ENCODE data around the gene MIPOL1. TPM values are rescaled to one million over a fixed set of nuclear protein-coding genes. Genes with fewer than 3 reads are reported as not detected.

The MIPOL1 gene
- polyA plus RNA-seq, 1 donor = 4.9 TPM

DNA sequence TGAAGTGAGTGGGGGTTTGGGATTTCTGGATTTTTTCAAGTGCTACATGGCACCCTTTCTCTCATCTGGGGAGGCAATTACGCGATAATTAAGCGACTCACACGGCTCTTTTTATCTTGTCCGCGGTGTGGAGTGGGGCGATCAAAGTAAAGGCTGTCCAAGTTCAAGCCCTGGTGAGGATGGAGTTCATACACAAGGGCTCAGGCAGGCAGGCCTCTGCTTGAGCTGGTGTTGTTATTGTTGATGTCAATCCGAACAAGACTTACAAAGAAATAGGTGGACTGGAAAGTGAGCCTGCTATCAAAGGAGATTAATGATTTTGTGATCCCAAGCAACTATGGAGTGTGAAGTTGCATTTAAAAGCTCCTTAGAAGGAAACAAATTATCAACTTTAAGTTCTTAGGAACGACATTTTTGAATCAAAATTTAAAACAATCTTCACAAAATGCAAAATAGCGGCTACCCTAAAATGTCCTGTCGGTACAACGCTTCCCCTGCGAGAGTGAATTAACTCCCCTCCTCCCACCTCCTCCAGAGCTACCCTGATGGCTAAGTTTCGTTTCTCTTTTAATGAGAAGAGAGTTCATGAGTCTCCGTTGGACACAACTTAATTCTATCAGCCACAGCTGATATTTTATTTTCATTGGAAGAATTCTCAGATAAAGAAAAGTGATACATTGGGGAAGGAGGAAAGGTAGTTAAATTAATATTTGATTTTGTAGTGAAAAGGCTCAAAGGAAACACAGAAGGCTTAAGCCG lies 391.4 kb downstream of the MIPOL1 start:
- no peak for DNase-seq

DNA sequence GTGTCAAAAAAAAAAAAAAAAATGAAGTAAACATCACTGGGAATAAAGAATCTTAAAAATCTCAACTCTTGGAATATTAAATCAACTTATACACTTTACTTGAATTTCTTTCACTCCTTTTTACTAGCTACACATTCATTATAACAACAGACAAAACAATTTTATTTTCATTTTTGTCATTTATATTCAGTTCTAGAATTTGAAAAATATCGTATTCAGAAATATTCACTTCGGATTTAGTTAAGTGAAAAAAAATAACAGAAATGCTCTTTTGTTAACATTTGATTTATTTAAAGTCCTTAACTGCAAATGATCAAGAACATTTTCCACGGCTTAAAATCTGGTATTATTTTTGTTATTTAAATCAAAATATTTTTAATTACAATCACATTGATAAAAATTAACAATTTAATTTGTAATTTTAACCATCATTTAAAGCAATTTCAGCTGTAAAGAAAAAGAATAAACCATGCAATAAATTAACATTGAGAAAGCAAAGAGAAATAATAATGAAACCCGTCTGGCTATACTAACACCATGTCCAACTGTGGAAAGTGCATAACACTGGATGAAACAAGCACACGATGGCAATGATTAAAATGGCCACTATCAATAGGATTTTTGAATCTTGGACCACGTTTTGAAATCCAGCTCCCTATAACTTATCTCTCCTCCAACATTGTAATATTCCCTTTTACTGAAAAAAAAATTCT lies 392.1 kb downstream of the MIPOL1 start:
- DNase-seq = no peak

DNA sequence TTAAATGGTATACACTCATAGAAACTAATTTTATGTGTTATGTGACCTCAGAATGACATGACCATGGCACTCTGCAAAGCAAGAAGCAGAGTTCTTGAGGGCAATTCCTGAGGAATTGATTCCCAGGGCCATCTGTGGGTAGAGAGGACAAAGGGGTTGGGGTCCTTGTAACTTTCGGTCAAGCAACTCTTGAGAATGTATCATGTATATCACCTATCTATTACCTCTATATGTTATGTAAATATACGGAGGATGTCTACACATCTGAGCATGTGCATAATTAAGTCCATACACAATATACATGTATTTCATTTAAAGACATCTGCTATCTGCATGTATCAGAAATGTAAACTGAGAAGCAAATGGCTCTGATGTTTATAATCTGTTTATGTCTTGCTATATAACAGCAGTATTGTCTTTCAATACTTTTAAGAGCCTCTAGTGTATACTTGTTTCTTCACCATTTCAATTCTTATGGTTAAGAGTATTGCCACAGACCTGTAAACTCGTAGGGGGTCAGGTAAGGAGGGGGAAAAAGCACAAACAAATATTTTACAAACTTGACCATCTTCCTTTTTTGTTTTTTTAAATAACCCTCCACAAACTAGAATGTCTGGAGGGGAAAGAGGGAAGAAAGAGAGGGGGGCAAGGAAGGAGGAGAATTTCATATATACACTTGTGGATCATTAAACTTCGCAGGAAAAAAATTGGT lies 392.8 kb downstream of the MIPOL1 start:
- no peak for DNase-seq

DNA sequence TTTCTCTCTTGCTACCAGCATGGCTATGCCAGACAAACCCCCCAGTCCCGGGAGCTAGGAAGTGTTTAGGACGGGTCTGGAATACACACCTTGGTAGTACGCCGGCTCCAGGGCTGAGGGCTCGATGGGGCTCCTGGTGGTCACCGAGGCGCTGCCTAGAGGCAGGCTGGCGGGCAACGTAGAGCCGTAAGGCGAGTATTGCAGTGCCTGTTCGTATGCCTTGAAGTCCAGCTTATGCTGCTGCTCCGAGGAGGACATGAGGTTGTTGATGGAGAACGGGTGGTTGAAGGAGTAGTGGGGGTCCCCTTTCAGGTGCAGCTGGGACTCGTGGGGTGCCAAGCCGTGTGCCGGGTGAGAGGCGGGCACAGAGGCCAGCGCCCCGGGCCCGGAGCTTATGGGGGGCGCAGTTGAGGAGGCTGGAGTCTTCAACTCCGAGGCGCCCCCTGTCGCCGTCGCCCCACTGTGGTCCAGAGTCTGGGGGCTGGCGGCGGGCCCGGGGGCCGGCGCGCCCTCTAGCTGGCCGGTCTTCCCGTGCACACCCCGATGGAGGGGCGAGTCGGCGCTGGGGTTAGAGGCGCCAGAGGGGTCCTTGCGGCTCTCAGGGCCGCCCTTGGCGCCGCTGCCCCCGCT lies 393.7 kb downstream of the MIPOL1 start:
- no peak for DNase-seq

DNA sequence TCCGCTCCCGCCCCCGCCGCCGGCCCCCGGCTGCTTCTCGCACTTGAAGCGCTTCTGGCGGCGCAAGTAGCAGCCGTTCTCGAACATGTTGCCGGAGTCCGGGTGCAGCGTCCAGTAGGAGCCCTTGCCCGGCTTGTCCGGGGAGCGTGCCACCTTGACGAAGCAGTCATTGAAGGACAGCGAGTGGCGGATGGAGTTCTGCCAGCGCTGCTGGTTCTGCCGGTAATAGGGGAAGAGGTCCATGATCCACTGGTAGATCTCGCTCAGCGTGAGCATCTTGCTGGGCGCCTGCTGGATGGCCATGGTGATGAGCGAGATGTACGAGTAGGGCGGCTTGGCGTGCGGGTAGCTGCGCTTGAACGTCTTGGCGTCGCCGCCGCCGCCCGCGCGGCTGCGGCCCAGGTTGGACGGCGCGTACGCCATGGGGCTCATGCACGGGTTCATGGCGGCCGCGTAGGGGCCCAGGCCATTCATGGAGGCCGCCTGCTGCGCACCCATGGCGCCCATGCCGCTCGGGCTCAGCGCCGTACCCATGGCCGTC lies 394.3 kb downstream of the MIPOL1 start:
- DNase-seq = no peak

DNA sequence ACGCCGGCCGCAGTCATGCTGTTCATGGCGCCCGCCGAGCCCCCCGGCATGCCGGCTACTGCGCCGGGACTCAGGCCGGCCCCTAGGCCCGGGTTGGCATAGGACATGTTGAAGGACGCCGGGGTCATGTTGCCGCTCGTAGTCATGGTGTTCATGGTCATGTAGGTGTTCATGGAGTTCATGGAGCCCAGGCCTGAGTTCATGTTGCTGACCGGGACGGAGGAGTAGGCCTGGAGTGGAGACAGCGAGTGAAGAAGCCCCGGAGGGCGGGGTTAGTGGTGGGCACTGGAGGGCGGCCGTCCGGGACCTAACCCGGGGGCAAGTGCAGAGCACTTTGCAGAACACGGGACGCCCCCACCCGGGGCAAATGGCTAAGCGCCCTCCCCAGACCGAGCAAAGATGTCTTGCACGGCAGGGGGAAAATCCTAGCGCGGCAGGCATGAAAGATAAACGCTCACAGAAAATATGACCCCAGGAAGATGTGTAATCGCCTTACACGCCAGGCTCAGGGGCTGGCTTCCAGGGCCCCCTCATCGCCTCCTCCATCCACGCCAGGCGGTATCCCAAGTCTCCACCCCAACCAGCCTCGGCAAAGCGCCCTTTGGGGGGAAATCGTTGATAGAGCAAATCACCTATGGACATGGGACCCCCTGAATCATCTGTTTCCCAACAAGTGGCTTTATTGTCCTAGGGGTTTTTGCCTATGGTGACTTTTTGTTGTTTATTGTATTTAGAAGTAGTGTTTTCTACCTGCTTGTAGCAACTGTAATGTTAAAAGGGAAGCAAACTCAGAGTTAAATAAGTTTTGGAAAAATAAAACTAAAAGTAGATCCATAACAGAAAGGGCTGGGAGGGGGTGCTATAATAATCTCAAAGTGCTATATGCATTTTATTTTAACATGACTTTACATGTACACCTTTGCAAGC lies 395.0 kb downstream of the MIPOL1 start:
- DNase-seq = no peak

DNA sequence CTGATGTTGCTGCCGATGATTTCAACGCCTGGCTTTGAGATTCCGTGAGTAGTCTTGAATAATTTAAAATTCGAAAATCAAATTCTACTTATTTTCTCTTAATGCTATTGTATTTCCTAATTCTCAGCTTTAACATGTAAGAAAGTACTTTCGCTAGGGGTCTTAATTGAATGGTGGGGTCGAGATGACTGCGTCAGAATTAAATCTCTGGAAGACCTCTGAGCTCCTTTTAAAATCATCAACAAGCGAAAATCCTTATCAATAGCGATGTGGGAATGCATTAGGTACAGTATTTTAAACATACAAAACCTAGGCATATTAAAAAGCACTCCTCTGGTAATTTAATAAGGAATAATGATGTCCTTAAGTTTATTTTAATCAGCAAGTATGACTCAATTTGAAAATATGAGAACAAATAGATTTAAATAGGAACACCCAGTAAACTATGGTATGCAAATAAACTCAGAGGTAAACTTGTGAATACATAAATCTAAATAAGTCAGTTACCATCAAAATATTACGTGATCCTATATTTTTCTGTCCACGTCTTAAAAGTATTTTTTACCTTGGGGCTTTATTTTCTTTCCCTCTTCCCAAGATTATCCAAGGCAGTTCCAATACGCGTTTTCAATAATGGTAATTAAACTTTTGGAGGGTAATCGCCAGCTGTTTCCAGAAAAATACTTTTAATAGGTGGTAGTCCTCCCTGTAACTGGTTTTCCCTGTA lies 395.9 kb downstream of the MIPOL1 start:
- DNase-seq = no peak

DNA sequence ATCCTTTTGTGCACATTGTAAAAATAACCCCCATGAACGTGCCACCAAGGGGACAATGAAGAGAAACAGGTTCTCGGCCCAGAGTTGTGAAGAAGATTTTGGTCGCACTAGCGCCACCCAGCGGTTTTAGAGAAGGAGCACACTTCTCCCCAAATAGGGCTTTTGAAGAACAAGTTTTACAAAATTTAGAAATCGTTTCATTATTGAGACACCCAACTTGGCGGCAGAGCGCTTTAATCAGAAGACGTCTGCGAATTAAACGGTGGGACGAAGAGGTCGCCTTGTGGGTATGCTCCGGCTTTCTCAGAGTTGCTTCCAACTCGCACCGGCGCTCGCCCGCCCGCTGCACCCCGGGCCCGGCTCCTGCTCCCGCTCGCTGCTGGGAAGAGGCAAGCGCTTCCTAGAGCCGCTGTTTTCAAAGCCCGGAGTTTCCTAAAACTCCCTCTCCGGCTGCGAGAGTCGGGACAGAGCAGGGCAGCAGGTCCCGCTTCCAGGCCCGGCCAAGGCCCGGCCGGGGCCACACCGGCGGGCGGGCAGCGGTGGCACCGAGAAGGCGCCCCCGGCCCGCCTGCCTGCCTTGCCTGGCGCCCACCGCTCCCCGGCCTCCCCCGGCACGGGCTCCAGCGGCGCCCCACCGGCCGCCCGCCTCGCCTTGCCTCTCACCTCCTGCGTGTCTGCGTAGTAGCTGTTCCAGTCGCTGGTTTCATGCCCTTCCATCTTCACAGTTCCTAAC lies 396.7 kb downstream of the MIPOL1 start:
- DNase-seq = peak; percentile 69

DNA sequence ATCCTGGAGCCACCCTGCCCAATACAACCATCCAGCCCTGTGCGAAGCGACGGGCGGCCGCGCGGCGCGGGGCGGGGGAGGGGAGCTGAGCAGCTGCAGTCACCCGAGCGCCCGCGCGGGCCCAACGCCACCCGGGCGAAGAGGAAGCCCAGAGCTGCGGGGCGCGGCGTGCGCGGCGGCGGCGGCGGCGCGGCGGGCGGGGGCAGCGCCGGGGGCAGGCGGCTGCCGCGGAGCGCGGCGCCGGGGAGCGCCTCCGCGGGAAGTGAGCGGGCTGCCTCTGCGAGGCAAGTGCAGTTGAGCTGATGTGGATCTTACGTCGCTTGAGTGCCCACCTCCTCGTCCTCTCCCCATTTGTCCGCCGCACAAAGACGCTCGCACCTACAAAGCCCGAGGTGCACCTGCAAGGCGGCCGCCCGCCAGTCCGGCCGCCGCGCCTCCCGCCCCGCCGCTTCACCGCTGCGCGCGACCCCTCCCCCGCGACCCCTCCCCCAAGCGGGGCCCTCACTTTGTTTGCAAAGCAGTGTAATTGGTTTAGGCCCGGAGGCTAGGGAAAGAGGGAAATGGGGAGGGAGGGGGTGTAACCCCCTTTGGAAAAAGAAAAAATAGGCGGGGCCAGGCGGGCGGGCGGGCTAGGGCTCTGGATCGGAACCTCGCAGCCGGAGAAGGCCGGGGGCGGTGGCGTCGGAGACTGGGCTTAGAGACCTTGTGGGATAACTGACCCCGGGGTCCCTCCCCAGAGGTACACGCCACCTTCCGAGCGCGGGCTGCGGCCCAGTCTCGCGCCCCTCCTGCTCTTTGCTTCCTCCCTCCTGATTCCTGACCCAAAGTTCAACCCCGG lies 397.5 kb downstream of the MIPOL1 start, which contains the start of the genes FOXA1 and TTC6:
TSS of gene FOXA1 (minus strand) at position 279 of the 838 bp plus-strand sequence. CDS start at position 2, 277 bp downstream.
TSS of gene TTC6 (plus strand) at position 659 of the 838 bp plus-strand sequence. CDS start 26,436 bp downstream, outside the sequence.
- no peak for DNase-seq

DNA sequence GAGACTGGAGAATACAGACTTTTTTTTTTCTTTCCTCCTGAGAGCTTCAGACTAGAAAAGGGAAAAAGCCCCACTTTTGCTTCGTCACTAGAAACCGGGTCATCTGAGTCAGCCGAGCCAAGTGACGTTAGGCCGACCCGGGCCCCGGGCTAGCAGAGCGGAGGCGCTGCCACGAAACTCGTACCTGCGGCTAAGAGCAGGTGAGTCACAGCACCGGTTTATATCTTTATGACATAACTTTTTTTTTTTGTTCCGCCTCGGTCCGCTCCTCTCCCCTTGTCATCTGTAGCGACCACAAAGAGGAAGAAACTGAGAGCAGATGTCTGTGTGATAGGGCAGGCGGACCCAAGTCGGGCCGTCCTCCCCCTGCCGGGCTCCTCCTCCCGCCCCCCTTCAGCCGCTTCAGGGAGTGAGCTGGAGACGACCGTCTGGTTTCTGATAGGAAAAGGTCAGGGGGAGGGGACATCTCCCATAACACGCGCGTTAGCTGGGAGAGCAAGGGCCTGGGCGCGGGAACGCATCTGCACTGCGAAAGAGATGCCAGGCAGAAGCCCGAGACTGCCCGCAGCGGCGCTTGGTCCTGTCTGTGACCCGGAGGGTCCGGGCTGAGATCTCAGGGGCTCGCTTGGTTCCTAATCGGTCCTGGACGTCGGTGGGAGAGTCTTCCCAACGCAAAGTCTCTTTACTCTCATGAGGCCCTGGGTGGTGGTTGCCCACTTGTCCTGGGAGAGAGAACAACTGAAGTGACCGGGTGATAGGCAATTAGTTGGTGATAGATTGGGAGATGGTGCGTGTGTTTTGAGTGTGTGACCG lies 398.3 kb downstream of the MIPOL1 start:
- no peak for DNase-seq

DNA sequence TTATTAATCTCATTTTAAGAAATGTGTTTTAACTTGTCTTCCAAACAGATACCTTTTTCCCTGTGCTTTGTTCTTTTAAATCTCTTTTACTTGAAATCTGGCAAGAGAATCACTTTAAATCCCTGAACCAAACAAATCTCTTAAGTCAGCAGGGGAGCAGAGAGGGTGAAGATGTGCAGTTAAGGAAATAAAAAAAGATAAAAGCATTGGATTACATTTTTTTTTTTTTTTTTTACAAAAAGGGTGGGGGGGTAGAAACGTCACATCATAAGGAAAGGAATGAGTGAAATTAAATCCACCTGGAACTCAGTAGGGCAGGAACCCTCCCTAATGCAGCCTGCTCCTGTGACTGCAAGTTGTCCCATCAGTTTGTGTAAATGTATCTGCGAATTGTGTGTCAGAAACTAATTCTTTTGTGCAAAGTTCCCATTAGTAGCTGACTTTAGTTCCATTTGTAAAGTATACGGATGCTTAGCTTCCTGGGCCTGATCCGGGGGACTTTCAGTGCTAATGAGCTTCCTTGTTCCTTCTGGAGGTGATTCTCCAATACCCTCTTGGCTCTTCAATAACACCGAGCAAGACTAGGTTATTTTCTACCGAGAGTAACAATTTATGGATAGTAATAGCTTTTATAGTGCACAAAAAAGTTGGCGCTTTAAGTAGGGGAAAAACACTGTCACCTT lies 399.2 kb downstream of the MIPOL1 start:
- DNase-seq = no peak

DNA sequence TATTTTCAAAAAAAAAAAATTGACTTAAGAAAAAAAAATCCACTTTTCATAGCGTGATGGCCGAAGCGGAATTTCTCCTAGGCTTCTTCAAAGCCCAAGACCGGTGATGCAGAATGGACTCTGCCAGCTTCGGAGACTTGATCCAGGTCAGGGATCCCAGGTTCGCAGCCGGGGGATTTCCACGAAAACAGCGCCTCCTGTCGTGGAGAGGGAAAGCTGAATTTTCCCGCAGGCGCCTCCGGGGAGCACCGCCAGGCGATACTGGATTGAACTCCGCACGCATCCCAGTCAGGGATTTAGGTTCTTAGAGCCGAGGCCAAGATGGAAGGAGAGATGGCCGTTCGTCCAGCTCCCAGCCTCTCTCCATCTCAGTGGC lies 399.8 kb downstream of the MIPOL1 start:
- no peak for DNase-seq

DNA sequence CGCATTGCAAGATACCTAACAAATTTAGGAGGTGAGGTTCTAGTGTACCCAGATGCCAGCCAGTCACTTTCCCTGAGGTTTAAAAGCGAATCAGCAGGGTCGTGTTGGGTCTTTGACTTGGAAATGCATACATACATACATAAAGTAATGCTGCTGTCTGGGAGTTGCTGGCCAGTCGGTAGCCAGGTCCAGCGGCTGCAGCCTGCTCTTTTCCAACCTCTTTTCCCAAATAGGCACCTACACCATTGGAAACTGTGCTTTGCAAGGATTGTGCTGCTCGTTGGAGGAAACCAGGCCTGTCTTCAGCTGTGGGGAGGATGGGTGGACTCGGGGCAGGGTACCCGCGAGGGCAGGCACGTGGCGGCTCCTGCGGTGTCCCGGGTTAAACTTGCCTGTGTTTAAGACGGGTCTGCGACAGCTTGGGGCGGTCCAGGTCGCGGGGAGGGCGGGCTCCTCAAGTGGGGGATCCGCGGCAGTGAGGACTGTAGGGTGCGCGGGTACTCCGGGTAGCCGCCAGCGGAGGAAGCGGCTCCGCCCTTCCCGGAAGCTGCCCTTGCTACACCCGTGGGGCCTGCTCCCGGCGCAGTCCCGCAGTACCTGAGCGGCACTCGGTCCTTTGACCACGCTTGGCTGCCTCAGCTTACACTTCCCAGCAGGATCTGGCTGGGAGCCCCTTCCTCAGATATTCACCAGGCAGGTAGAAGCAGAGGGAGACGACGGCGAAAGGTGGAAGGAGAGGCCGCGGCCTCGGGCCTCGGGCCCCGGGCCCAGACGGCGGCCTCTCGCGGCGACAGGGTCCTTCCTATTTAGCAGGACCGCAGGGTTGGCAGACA lies 400.4 kb downstream of the MIPOL1 start:
- no peak for DNase-seq

DNA sequence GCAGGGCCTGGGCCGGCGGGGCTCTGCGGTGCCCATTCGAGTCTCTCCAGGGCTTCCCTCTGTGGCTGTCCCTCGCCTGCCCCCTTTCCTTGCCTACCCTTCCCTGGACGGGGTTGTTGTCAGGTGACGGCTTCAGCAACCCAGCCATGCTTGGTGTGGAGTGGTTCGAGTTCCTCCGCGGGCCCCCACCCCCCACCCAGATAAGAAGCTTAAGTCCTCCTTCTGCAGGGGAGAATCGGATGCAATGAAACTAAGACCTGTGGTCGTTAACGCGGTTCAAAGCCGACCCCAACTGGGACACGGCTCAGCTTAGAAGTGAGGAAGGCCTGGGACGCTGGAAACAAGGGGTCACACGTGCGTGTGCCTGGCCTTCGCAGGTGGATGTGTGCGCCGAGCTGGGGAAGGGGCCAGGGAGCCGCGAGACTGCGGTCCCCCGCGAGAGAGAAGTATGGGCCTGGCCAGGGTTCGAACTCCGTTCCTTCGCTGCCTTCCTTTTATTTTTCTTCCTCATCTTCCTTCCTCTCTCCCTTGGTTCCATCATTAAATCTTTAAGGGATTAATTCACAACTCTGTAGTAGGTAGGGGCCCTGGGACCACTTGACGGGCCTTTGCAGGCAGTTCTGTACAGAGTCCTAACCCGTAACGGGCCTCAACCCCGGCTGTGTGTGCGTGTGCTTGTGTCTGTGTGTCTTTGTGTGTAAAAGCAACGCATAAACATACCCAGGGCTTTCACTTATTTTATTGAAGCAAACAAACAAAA lies 401.2 kb downstream of the MIPOL1 start:
- no peak for DNase-seq

DNA sequence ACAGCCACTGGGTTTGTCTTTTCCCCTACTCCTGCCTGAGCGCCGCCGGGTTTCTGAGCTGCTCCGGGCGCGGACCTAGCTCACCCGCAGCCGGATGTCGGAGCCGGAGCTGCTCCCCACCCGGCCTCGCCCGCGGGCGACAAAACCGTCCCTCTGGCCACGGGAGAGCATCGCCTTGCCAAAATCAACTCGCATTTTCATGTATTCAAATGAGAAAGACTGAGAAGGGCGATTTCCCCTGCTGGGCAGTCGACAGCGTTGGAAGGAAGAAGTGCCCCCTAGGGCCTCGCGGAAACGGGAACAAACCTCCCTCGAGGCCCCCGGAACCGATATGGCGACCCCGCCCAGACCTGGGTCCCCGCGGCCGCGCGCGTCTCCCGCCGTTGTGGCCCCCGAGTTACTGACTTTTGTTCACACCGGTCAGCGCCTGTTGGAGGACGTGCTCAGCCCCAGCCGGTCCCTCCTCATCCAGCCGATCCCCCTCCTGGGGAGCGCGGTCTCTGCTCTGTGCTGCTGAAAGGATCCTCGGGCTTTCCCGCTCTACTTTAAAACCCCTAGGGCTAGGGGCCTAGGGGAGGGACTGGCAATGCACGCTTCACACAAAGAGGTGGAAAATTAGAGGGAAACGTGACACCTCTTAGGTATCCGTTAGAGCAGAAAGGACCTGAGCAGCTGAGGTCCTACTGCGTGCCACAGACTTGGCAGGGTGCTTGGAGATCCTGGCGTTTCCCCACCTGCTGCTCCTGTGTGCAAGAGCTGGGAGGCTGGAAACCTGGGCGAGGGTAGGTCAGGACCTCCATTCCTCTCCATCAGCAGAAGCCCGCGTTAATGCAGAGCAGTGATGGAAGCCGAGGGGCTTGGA lies 402.0 kb downstream of the MIPOL1 start:
- no peak for DNase-seq
